Lower leg skin (tissue), 3 donors: ENCODE measurements around the gene IFNE.

ENCODE experiments used
- CTCF ChIP-seq, 3 donors: fragments of 450-650 bp; IDR thresholded peaks; one replicate each; pipeline ENCODE4 v1.5.1; 2016; ENCODE audit warnings: antibody characterized with exemption in 3 of 3, mild to moderate bottlenecking in 3 of 3, moderate library complexity in 2 of 3
- POLR2A ChIP-seq, 2 donors: fragments of 450-650 bp; IDR thresholded peaks; one replicate each; pipeline ENCODE4 v1.6.1; 2016 to 2017; ENCODE audit warnings: antibody characterized with exemption in 2 of 2, mild to moderate bottlenecking in 1 of 2, moderate library complexity in 1 of 2

- TF ChIP-seq CTCF (IDR thresholded peaks at IDR 0.05) (no peak), POLR2A (IDR thresholded peaks at IDR 0.05) (no peak)
Measured at GRCh38 chr9:21519855-21520434, 37.8 kb upstream of the IFNE start.
